Kidney (tissue), 2 donors: ENCODE data around the gene CALR. TPM values are rescaled to one million over a fixed set of nuclear protein-coding genes. Genes with fewer than 3 reads are reported as not detected.

ENCODE experiments used
- microRNA-seq: library from miRNA; unstranded; fragments of <30 nt; microRNA quantifications from one replicate; pipeline ENCODE4 v1.2.0, GENCODE V29; 2020
- polyA plus RNA-seq: library from polyadenylated mRNA; stranded (reverse); fragments of 350-450 nt; fragmentation: Illumina TruSeq; extraction: RNeasy Lipid Tissue Mini Kit (QIAGEN cat#74804); gene quantifications from one replicate; pipeline ENCODE4 v1.2.3, GENCODE V29; 2014; ENCODE audit warnings: low read depth, low replicate concordance; ENCODE audit not compliant: insufficient read depth
- total RNA-seq: library from RNA; stranded (reverse); fragmentation: NEBNext Ultra II Directional; extraction: Animal tissue kit (Norgen Biotek cat#: 25700); gene quantifications from one replicate; pipeline ENCODE4 v1.2.1, GENCODE V29; 2021
- donor health status: DM: yes; HTN: yes; CAD: no.

CALR gene
- total and polyA plus RNA-seq, 2 donors from 2014 or later, result 1,037 to 1,087 TPM

Small RNAs within 50 kb of the gene (microRNA-seq; reads per million reads assigned to microRNA genes)
- gene MIR5695, result not detected
- gene MIR6515, result not detected

Other genes starting within 250 kb of the CALR start
- 11.4 TPM for gene FBXW9, start 242.0 kb upstream of the CALR start, total RNA-seq
- 14.9 TPM for gene FBXW9, start 242.0 kb upstream of the CALR start, polyA plus RNA-seq
- gene TNPO2, start 214.7 kb upstream of the CALR start, total RNA-seq, result 62.7 TPM
- gene TNPO2, start 214.7 kb upstream of the CALR start, polyA plus RNA-seq, result 20.5 TPM
- gene TRIR, start 203.9 kb upstream of the CALR start, total RNA-seq, result 135 TPM
- 321 TPM for gene TRIR, start 203.9 kb upstream of the CALR start, polyA plus RNA-seq
- 71.3 TPM for gene GET3, start 201.1 kb upstream of the CALR start, total RNA-seq
- gene GET3, start 201.1 kb upstream of the CALR start, polyA plus RNA-seq, result 132 TPM
- not detected for gene BEST2, start 186.8 kb upstream of the CALR start, total RNA-seq
- gene BEST2, start 186.8 kb upstream of the CALR start, polyA plus RNA-seq, result not detected
- 58.1 TPM for gene HOOK2, start 163.1 kb upstream of the CALR start, total RNA-seq
- gene HOOK2, start 163.1 kb upstream of the CALR start, polyA plus RNA-seq, result 41.8 TPM
- gene JUNB, start 147.1 kb upstream of the CALR start, total RNA-seq, result 128 TPM
- 142 TPM for gene JUNB, start 147.1 kb upstream of the CALR start, polyA plus RNA-seq
- 171 TPM for gene PRDX2, start 136.8 kb upstream of the CALR start, total RNA-seq
- gene PRDX2, start 136.8 kb upstream of the CALR start, polyA plus RNA-seq, result 664 TPM
- 3.2 TPM for gene THSD8, start 136.5 kb upstream of the CALR start, total RNA-seq
- gene THSD8, start 136.5 kb upstream of the CALR start, polyA plus RNA-seq, result 10.0 TPM
- 7.9 TPM for gene RNASEH2A, start 132.0 kb upstream of the CALR start, total RNA-seq
- gene RNASEH2A, start 132.0 kb upstream of the CALR start, polyA plus RNA-seq, result 1.3 TPM
- gene RTBDN, start 104.0 kb upstream of the CALR start, total RNA-seq, result not detected
- gene RTBDN, start 104.0 kb upstream of the CALR start, polyA plus RNA-seq, result not detected
- 0.35 TPM for gene MAST1, start 100.1 kb upstream of the CALR start, total RNA-seq
- 0.39 TPM for gene MAST1, start 100.1 kb upstream of the CALR start, polyA plus RNA-seq
- 34.7 TPM for gene DNASE2, start 57.2 kb upstream of the CALR start, total RNA-seq
- gene DNASE2, start 57.2 kb upstream of the CALR start, polyA plus RNA-seq, result 50.9 TPM
- not detected for gene KLF1, start 51.4 kb upstream of the CALR start, total RNA-seq
- gene KLF1, start 51.4 kb upstream of the CALR start, polyA plus RNA-seq, result not detected
- 21.9 TPM for gene GCDH, start 47.4 kb upstream of the CALR start, total RNA-seq
- gene GCDH, start 47.4 kb upstream of the CALR start, polyA plus RNA-seq, result 45.6 TPM
- gene SYCE2, start 19.3 kb upstream of the CALR start, total RNA-seq, result not detected
- gene SYCE2, start 19.3 kb upstream of the CALR start, polyA plus RNA-seq, result not detected
- 48.0 TPM for gene FARSA, start 4.9 kb upstream of the CALR start, total RNA-seq
- 58.2 TPM for gene FARSA, start 4.9 kb upstream of the CALR start, polyA plus RNA-seq
- gene RAD23A, start 7.3 kb downstream of the CALR start, total RNA-seq, result 79.2 TPM
- 105 TPM for gene RAD23A, start 7.3 kb downstream of the CALR start, polyA plus RNA-seq
- 18.4 TPM for gene GADD45GIP1, start 18.6 kb downstream of the CALR start, total RNA-seq
- gene GADD45GIP1, start 18.6 kb downstream of the CALR start, polyA plus RNA-seq, result 71.3 TPM
- not detected for gene DAND5, start 31.0 kb downstream of the CALR start, total RNA-seq
- gene DAND5, start 31.0 kb downstream of the CALR start, polyA plus RNA-seq, result not detected
- gene NFIX, start 56.9 kb downstream of the CALR start, total RNA-seq, result 65.0 TPM
- gene NFIX, start 56.9 kb downstream of the CALR start, polyA plus RNA-seq, result 4.3 TPM
- 13.8 TPM for gene LYL1, start 164.2 kb downstream of the CALR start, total RNA-seq
- gene LYL1, start 164.2 kb downstream of the CALR start, polyA plus RNA-seq, result 8.5 TPM
- 40.0 TPM for gene TRMT1, start 178.1 kb downstream of the CALR start, total RNA-seq
- 22.7 TPM for gene TRMT1, start 178.1 kb downstream of the CALR start, polyA plus RNA-seq
- 46.1 TPM for gene NACC1, start 179.7 kb downstream of the CALR start, total RNA-seq
- gene NACC1, start 179.7 kb downstream of the CALR start, polyA plus RNA-seq, result 16.7 TPM
- 39.5 TPM for gene STX10, start 211.8 kb downstream of the CALR start, total RNA-seq
- 52.9 TPM for gene STX10, start 211.8 kb downstream of the CALR start, polyA plus RNA-seq
- gene IER2, start 211.8 kb downstream of the CALR start, total RNA-seq, result 73.9 TPM
- gene IER2, start 211.8 kb downstream of the CALR start, polyA plus RNA-seq, result 96.7 TPM